ENCODE data around the gene ADCY7.

ADCY7 gene

DNA sequence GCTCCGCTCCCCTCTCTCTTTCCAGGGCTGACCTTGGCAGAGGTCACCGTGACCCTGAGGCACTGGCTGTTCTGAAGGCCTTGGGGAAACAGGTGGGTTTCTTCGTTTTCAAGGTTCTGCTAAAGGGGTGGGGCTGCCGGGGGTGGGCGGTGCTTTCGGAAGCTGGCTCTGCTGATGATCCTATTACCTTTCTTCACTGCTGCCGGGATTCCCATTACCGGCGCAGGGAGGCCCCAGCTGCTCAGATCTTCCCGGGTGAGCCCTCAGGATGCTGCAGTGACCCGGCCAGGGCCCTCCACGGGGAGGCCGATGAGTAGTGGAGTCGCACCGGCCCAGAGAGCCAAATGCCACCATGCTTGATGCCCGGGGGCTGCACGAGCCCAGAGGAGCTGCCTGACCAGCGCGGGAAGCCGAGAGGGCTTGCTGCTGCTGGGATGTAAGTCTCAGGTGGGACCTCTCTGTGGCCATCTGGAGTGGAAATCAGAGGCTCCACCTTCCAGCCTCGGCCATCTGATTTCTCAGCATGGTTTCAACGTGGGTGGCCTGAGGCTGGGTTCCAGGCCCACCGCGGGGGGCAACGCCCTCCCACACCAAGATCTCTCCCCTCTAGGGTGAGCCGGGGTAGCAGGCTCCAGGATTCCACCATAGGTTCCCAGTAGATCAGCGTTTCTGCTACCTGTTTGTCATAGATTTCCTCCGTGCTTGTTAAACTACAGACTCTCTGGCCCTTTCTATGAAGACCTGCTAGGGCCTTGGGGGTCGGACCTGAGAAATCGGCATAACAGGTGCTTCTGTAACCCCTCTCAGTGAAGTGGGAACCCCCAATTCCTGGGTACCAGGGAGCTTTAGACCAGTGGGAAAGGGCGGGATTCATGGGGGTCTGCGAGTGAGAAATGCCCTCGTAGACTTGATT lies 21.6 kb upstream of the ADCY7 start:
- H3K4me2 ChIP-seq (ENCODE audit: low read length), result no peak overlapping the region
- TF ChIP-seq, protein P1, sequence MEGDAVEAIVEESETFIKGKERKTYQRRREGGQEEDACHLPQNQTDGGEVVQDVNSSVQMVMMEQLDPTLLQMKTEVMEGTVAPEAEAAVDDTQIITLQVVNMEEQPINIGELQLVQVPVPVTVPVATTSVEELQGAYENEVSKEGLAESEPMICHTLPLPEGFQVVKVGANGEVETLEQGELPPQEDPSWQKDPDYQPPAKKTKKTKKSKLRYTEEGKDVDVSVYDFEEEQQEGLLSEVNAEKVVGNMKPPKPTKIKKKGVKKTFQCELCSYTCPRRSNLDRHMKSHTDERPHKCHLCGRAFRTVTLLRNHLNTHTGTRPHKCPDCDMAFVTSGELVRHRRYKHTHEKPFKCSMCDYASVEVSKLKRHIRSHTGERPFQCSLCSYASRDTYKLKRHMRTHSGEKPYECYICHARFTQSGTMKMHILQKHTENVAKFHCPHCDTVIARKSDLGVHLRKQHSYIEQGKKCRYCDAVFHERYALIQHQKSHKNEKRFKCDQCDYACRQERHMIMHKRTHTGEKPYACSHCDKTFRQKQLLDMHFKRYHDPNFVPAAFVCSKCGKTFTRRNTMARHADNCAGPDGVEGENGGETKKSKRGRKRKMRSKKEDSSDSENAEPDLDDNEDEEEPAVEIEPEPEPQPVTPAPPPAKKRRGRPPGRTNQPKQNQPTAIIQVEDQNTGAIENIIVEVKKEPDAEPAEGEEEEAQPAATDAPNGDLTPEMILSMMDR (IDR thresholded peaks at IDR 0.05), result no peak
- peak overlapping the region; percentile 76 for H2AFZ ChIP-seq
- H3K79me2 ChIP-seq, result no peaks in the 10 kb centered on the region
- H3K4me1 ChIP-seq, result no peaks in the 10 kb centered on the region
- H3K9ac ChIP-seq, result no peak overlapping the region
- H3K27ac ChIP-seq, result no peak overlapping the region
- no peaks in the 10 kb centered on the region for H3K27me3 ChIP-seq (ENCODE audit: control insufficient read depth, insufficient read depth, low read length)
- no peak overlapping the region for H3K4me3 ChIP-seq (ENCODE audit: low read depth, low read length)
- no peaks in the 10 kb centered on the region for H3K9me3 ChIP-seq (ENCODE audit: control insufficient read depth, low read length)
- H3K36me3 ChIP-seq (ENCODE audit: control insufficient read depth, insufficient read depth, low read length), result no peaks in the 10 kb centered on the region

- H3K4me2 ChIP-seq (ENCODE audit: low read length), result peak overlapping the region; percentile 55
- no peaks in the 10 kb centered on the region for H3K9me3 ChIP-seq (ENCODE audit: control insufficient read depth, low read length)
- H3K27ac ChIP-seq, result no peak overlapping the region
- H2AFZ ChIP-seq, result peak overlapping the region; percentile 78
- H3K27me3 ChIP-seq (ENCODE audit: control insufficient read depth, insufficient read depth, low read length), result no peaks in the 10 kb centered on the region
- no peaks in the 10 kb centered on the region for H3K4me1 ChIP-seq
- peak overlapping the region; percentile 43 for H3K4me3 ChIP-seq (ENCODE audit: low read depth, low read length)
- no peaks in the 10 kb centered on the region for H3K79me2 ChIP-seq
- TF ChIP-seq, protein P1 (IDR thresholded peaks at IDR 0.05), result no peak
- H3K9ac ChIP-seq, result no peak overlapping the region
- H3K36me3 ChIP-seq (ENCODE audit: control insufficient read depth, insufficient read depth, low read length), result no peaks in the 10 kb centered on the region
Measured at GRCh38 chr16:50245417-50246298, 20.7 kb upstream of the ADCY7 start.

- TF ChIP-seq, protein P1 (IDR thresholded peaks at IDR 0.05), result no peak
- Histone ChIP-seq H3K4me3 (ENCODE audit: low read depth, low read length) (no peak overlapping the region), H3K27ac (no peak overlapping the region), H3K79me2 (no peaks in the 10 kb centered on the region), H3K9ac (no peak overlapping the region), H3K36me3 (ENCODE audit: control insufficient read depth, insufficient read depth, low read length) (no peaks in the 10 kb centered on the region), H3K27me3 (ENCODE audit: control insufficient read depth, insufficient read depth, low read length) (no peaks in the 10 kb centered on the region), H3K9me3 (ENCODE audit: control insufficient read depth, low read length) (no peaks in the 10 kb centered on the region), H3K4me2 (ENCODE audit: low read length) (peak overlapping the region; percentile 55), H2AFZ (peak overlapping the region; percentile 78), H3K4me1 (no peaks in the 10 kb centered on the region)
Measured at GRCh38 chr16:50246299-50247122, 19.8 kb upstream of the ADCY7 start.

DNA sequence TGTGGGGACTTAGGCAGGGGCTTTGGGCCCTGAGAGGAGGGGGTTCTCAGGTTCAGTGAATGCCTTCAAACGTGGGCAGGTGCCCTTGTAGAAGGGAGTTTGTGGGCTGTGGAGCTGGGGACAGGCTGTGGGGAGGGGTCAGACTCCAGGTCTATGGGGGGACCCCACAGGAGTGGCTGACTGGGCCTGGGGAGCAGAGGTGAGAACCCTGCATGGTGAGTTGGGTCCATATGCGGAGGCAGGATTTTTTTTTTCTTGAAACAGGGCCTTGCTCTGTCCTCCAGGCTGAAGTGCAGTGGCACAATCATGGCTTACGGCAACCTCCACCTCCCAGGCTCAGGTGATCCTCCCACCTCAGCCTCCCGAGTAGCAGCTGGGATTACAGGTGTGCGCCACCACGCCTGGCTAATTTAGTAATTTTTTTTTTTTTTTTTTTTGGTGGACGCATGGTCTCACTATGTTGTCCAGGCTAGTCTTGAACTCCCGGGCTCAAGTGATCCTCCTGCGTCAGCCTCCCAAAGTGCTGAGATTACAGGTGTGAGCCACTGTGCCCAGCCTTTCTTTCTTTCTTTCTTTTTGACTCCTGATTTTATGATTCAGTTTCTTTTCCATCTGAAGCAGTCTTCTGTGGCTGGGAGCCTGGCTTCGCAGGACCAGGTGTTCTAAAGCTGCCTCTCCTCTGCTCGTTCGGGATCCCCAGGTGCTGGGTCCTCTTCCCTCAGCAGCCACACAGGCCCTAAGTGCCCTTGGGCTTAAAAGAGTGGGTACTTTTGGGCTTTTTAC lies 19.0 kb upstream of the ADCY7 start:
- H3K27me3 ChIP-seq (ENCODE audit: control insufficient read depth, insufficient read depth, low read length), result no peaks in the 10 kb centered on the region
- H3K79me2 ChIP-seq, result no peaks in the 10 kb centered on the region
- H3K9me3 ChIP-seq (ENCODE audit: control insufficient read depth, low read length), result no peaks in the 10 kb centered on the region
- no peak overlapping the region for H3K4me2 ChIP-seq (ENCODE audit: low read length)
- H3K4me3 ChIP-seq (ENCODE audit: low read depth, low read length), result no peak overlapping the region
- TF ChIP-seq, protein P1 (IDR thresholded peaks at IDR 0.05), result no peak
- no peak overlapping the region for H2AFZ ChIP-seq
- H3K27ac ChIP-seq, result no peak overlapping the region
- H3K36me3 ChIP-seq (ENCODE audit: control insufficient read depth, insufficient read depth, low read length), result no peaks in the 10 kb centered on the region
- no peaks in the 10 kb centered on the region for H3K4me1 ChIP-seq
- H3K9ac ChIP-seq, result no peak overlapping the region

Data from parathyroid adenoma (tissue), 2 donors.